Measurements from ENCODE around the gene ROCK2. TPM values are rescaled to one million over a fixed set of nuclear protein-coding genes. Genes with fewer than 3 reads are reported as not detected.
A peak's percentile ranks its signal among the peaks of the same experiment; 100 is the strongest.

The ROCK2 gene
- total RNA-seq, 1 experiment from 2014 or later = 25.9 TPM

DNA sequence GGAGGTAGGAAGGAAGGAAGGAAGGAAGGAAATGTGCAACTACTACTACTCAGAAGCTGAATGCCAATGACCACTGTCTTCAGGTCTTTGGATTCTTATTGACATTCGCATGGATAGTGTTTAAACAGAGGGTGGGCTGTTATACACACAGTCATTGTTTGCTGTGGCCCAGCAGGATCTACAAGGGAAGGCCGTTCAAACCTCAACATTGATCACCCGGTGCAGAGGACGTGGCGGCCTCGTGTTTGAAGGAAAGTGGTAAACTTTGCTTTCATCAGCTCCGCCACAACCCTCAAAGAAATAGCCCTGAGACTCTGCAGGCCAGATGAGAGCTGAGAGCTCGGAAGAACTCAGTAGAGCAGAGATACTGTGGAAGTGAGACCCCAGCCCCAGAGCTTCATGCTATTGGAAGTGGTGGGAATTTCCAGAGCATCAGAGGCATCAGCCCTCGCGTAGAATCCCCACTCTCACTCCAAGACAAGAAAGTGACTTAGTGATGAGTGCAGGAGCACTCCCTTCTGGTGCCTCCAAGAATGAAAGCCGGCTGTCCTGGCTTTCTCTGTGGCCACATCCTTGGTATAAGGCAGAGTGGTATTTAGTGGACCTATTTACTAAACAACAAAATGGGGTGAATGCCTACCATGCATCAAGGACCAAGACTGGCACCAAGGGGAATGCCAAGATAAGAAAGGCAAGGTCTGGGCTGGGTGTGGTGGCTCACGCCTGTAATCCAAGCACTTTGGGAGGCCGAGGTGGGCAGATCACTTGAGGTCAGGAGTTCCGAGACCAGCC, 10.1 kb upstream of the ROCK2 start:
- no peak overlapping the region for H3K27ac Mint-ChIP-seq
- ChIA-PET POLR2A (interaction anchor here (0.6 to 0.7 kb wide), 2 partner anchors 18 to 89 kb away, joined by 3 read pairs; no protein-coding TSS in a partner anchor), CTCF (interaction anchor here (1.1 to 1.5 kb wide), 3 partner anchors 10 to 222 kb away, joined by 3 to 4 read pairs (median 3); partner anchors contain the start of gene ROCK2)
- H3K36me3 Mint-ChIP-seq = no peaks in the 10 kb centered on the region
- peak; percentile 97 for TF ChIP-seq GABPB1 (CRISPR knock-in tag; IDR thresholded peaks at IDR 0.05)
- TF ChIP-seq ZNF317 (CRISPR knock-in tag; IDR thresholded peaks at IDR 0.05; ENCODE audit: borderline replicate concordance, low read depth) = no peak
- no peak for TF ChIP-seq SOX15 (CRISPR knock-in tag; IDR thresholded peaks at IDR 0.05)
- H3K4me1 Mint-ChIP-seq = peaks cover 10% of the 10 kb centered on the region
- no peak overlapping the region for H3K4me3 Mint-ChIP-seq
- no peaks in the 10 kb centered on the region for H3K9me3 Mint-ChIP-seq
- ATAC-seq (peak; percentile 44), DNase-seq (ENCODE audit: low spot score) (no peak)
- H3K27me3 Mint-ChIP-seq (ENCODE audit: low read depth) = peaks cover 3% of the 10 kb centered on the region; the same call in 1 of the 2 replicates

- ChIA-PET CTCF (interaction anchor here (1.3 kb wide), 1 partner anchor 8 kb away, joined by 4 read pairs; the partner anchor contains the start of gene ROCK2), POLR2A (interaction anchor here (0.6 kb wide), 1 partner anchor 104 kb away, joined by 5 read pairs; no protein-coding TSS in a partner anchor)
- no peak overlapping the region for H3K4me3 Mint-ChIP-seq
- DNase-seq (ENCODE audit: low spot score) (no peak), ATAC-seq (no peak)
- H3K27me3 Mint-ChIP-seq (ENCODE audit: low read depth) = peaks cover 3% of the 10 kb centered on the region; the same call in 1 of the 2 replicates
- no peaks in the 10 kb centered on the region for H3K36me3 Mint-ChIP-seq
- TF ChIP-seq MXD4 (CRISPR knock-in tag; IDR thresholded peaks at IDR 0.05; ENCODE audit: borderline replicate concordance) (no peak), ZNF121 (CRISPR knock-in tag; IDR thresholded peaks at IDR 0.05) (no peak), SMAD4 (CRISPR knock-in tag; IDR thresholded peaks at IDR 0.05) (no peak)
- TF ChIP-seq, protein P1, sequence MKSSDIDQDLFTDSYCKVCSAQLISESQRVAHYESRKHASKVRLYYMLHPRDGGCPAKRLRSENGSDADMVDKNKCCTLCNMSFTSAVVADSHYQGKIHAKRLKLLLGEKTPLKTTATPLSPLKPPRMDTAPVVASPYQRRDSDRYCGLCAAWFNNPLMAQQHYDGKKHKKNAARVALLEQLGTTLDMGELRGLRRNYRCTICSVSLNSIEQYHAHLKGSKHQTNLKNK (CRISPR knock-in tag; IDR thresholded peaks at IDR 0.05) = no peak
- H3K4me1 Mint-ChIP-seq = peaks cover 10% of the 10 kb centered on the region
- H3K27ac Mint-ChIP-seq = no peak overlapping the region
- no peaks in the 10 kb centered on the region for H3K9me3 Mint-ChIP-seq
Measured at GRCh38 chr2:11352781-11353537, 8.5 kb upstream of the ROCK2 start.

DNA sequence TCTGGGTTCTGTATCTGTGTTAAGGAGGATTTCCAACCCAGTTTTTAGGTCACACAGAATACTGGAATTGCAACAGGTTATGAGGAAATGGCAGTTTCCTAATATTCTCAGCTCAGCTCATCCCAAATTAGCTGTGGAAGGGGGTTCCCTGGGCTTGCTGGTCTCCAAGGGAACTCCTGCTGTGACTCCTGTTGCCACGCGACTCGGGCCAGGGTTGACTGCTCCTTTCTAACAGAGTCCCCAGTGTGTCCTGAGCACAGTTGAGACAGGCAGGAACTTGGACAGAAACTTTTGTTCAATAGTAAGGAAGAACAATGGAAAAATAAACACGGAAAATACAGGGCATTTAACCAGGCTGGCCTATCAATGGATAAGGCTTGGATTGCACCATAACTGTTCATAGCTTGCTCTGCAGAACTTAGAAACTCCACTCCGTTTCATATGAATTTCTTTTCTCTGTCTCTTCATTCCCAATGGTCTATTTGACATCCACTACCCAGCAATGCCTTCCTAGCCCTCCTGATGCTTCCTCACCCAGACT, 3.8 kb upstream of the ROCK2 start:
- ChIA-PET CTCF (no interaction called here), POLR2A (no interaction called here)
- no peak overlapping the region for H3K4me3 Mint-ChIP-seq
- peaks cover 10% of the 10 kb centered on the region for H3K4me1 Mint-ChIP-seq
- H3K9me3 Mint-ChIP-seq = no peaks in the 10 kb centered on the region
- TF ChIP-seq, protein P1 (CRISPR knock-in tag; IDR thresholded peaks at IDR 0.05) = no peak
- no peak for TF ChIP-seq ATF2 (CRISPR knock-in tag; IDR thresholded peaks at IDR 0.05; ENCODE audit: borderline replicate concordance, low read depth)
- TF ChIP-seq, protein P2, sequence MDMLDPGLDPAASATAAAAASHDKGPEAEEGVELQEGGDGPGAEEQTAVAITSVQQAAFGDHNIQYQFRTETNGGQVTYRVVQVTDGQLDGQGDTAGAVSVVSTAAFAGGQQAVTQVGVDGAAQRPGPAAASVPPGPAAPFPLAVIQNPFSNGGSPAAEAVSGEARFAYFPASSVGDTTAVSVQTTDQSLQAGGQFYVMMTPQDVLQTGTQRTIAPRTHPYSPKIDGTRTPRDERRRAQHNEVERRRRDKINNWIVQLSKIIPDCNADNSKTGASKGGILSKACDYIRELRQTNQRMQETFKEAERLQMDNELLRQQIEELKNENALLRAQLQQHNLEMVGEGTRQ (CRISPR knock-in tag; IDR thresholded peaks at IDR 0.05) = no peak
- TF ChIP-seq MAX (CRISPR knock-in tag; IDR thresholded peaks at IDR 0.05) = no peak
- TF ChIP-seq PRDM15 (CRISPR knock-in tag; IDR thresholded peaks at IDR 0.05) = no peak
- TF ChIP-seq ZNF138 (CRISPR knock-in tag; conservative IDR thresholded peaks at IDR 0.05) = no peak
- DNase-seq (ENCODE audit: low spot score) (no peak), ATAC-seq (no peak)
- H3K27me3 Mint-ChIP-seq (ENCODE audit: low read depth) = peaks cover 4% of the 10 kb centered on the region; the same call in 1 of the 2 replicates
- H3K36me3 Mint-ChIP-seq = no peaks in the 10 kb centered on the region
- H3K27ac Mint-ChIP-seq = no peak overlapping the region

Data from WTC11 (cell line).